CD14-positive monocyte (primary cell): Measurements from ENCODE around the gene LRR1. TPM values are rescaled to one million over a fixed set of nuclear protein-coding genes. Genes with fewer than 3 reads are reported as not detected.
A peak's percentile ranks its signal among the peaks of the same experiment; 100 is the strongest.

ENCODE experiments used
- DNase-seq, 3 donors: peaks; one replicate each; pipeline ENCODE4 v3.0.0-alpha.2; 2011 to 2022
- H2AFZ ChIP-seq: 2 replicates; pipeline ENCODE4 v1.6.0; 2012; ENCODE audit warnings: mild to moderate bottlenecking, low read depth, low read length, inconsistent platforms; ENCODE audit not compliant: insufficient read depth, poor library complexity, severe bottlenecking
- H3K27ac ChIP-seq, 2 donors: 1 replicate in 1 of 2; 2 replicates in 1 of 2; pipeline ENCODE4 v1.5.1; 2012 to 2013; ENCODE audit warnings: low read length in 2 of 2, control low read depth in 1 of 2, inconsistent platforms in 1 of 2, low read depth in 1 of 2, mild to moderate bottlenecking in 1 of 2
- H3K27me3 ChIP-seq, 2 donors: one replicate each; pipeline versions ENCODE4 v1.6.0 to v1.6.1; 2011 to 2013; ENCODE audit warnings: low read length in 2 of 2; ENCODE audit not compliant: control insufficient read depth in 2 of 2, insufficient read depth in 2 of 2
- H3K36me3 ChIP-seq, 2 donors: replicated peaks in 1 of 2; 1 replicate in 1 of 2; 2 replicates in 1 of 2; pipeline versions ENCODE4 v1.5.1 to v1.6.1; 2012 to 2013; ENCODE audit warnings: low read length in 2 of 2, control low read depth in 1 of 2, inconsistent platforms in 1 of 2, mild to moderate bottlenecking in 1 of 2; ENCODE audit not compliant: insufficient read depth in 2 of 2, control insufficient read depth in 1 of 2
- H3K4me1 ChIP-seq, 2 donors: 1 replicate in 1 of 2; 2 replicates in 1 of 2; pipeline versions ENCODE4 v1.5.1 to v1.6.1; 2012 to 2013; ENCODE audit warnings: low read length in 2 of 2, control low read depth in 1 of 2, inconsistent platforms in 1 of 2, mild to moderate bottlenecking in 1 of 2, moderate library complexity in 1 of 2; ENCODE audit not compliant: insufficient read depth in 2 of 2, control insufficient read depth in 1 of 2
- H3K4me2 ChIP-seq: replicated peaks from 2 replicates; pipeline ENCODE3; 2012; ENCODE audit warnings: low read length, moderate library complexity, mild to moderate bottlenecking; ENCODE audit not compliant: poor library complexity, severe bottlenecking; ENCODE audit errors: extremely low read depth
- H3K4me3 ChIP-seq, 3 experiments: fragments of 200-600 bp in 1 of 3; sonication (generic) in 1 of 3; replicated peaks in 1 of 3; 1 replicate in 2 of 3; 2 replicates in 1 of 3; pipeline ENCODE4 v1.5.1; 2011 to 2013; ENCODE audit warnings: low read length in 3 of 3, mild to moderate bottlenecking in 3 of 3, control low read depth in 2 of 3, low read depth in 2 of 3, inconsistent platforms in 1 of 3, moderate library complexity in 1 of 3
- H3K79me2 ChIP-seq: 2 replicates; pipeline ENCODE4 v1.6.0; 2012; ENCODE audit warnings: mild to moderate bottlenecking, control low read depth, inconsistent platforms, low read length, moderate library complexity; ENCODE audit not compliant: insufficient read depth
- H3K9ac ChIP-seq: 2 replicates; pipeline ENCODE4 v1.6.0; 2017; ENCODE audit warnings: low read length, mild to moderate bottlenecking; ENCODE audit not compliant: insufficient read depth, poor library complexity, severe bottlenecking
- H3K9me3 ChIP-seq, 2 donors: replicated peaks in 1 of 2; 1 replicate in 1 of 2; 2 replicates in 1 of 2; pipeline versions ENCODE4 v1.5.1 to v1.6.1; 2012 to 2013; ENCODE audit warnings: low read length in 2 of 2, control low read depth in 1 of 2; ENCODE audit not compliant: control insufficient read depth in 1 of 2, insufficient read depth in 1 of 2
- H4K20me1 ChIP-seq: 2 replicates; pipeline ENCODE4 v1.6.0; 2012; ENCODE audit warnings: mild to moderate bottlenecking, low read length, control low read depth, moderate library complexity; ENCODE audit not compliant: insufficient read depth
- H3K27ac Mint-ChIP-seq, 7 donors: one replicate each; pipeline ENCODE4 v1.8.0; 2020; ENCODE audit warnings: mild to moderate bottlenecking in 7 of 7, mixed read lengths in 7 of 7, moderate library complexity in 6 of 7, inconsistent platforms in 2 of 7
- H3K27me3 Mint-ChIP-seq, 3 donors: one replicate each; pipeline ENCODE4 v1.8.0; 2021 to 2022; ENCODE audit warnings: low read depth in 3 of 3, mild to moderate bottlenecking in 3 of 3, mixed read lengths in 3 of 3, moderate library complexity in 3 of 3, inconsistent platforms in 1 of 3
- H3K36me3 Mint-ChIP-seq, 2 donors: one replicate each; pipeline ENCODE4 v1.8.0; 2020; ENCODE audit warnings: mixed read lengths in 2 of 2, inconsistent platforms in 1 of 2, mild to moderate bottlenecking in 1 of 2
- H3K4me1 Mint-ChIP-seq: one replicate; pipeline ENCODE4 v1.8.0; 2020; ENCODE audit warnings: mild to moderate bottlenecking, mixed read lengths
- H3K4me3 Mint-ChIP-seq, 2 donors: one replicate each; pipeline ENCODE4 v1.8.0; 2020; ENCODE audit warnings: mild to moderate bottlenecking in 2 of 2, mixed read lengths in 2 of 2, moderate library complexity in 1 of 2
- H3K9me3 Mint-ChIP-seq, 7 donors: one replicate each; pipeline ENCODE4 v1.8.0; 2020 to 2022; ENCODE audit warnings: mixed read lengths in 7 of 7, mild to moderate bottlenecking in 6 of 7, moderate library complexity in 6 of 7, inconsistent platforms in 2 of 7
- CTCF ChIP-seq: fragments of 200-600 bp; IDR thresholded peaks from one replicate; pipeline ENCODE4 v1.8.0; 2022; ENCODE audit warnings: antibody characterized with exemption, mild to moderate bottlenecking
- WGBS: methylation state at CpG from one replicate; pipeline ENCODE4 v1.1.5; 2013; ENCODE audit warnings: missing lambda C conversion rate; ENCODE audit not compliant: insufficient coverage; 5-methylcytosine and 5-hydroxymethylcytosine counted together
- intact Hi-C, 2 donors: fragments of 100-400 bp; cut with micrococcal nuclease; formaldehyde crosslinking; loops; one replicate each; pipeline versions ENCODE4 v1.15.0 to v1.15.1; 2023
- polyA plus RNA-seq, 3 donors: library from polyadenylated mRNA; depleted of rRNA in 1 of 3; unstranded in 2 of 3; stranded (reverse) in 1 of 3; fragments of 300-500 nt in 2 of 3; fragments of >200 nt in 1 of 3; fragmentation: Illumina TruSeq in 2 of 3; gene quantifications; 1 replicate in 2 of 3; 2 replicates in 1 of 3; pipeline ENCODE4 v1.2.3, GENCODE V29; 2012 to 2021

Gene LRR1
- polyA plus RNA-seq, 3 donors, result 3.4 to 12.7 (median 10.5) TPM

GRCh38 chr14:49642163-49642562 is 43.4 kb downstream of the LRR1 start:
- H3K4me3 ChIP-seq, result no peak overlapping the region
- H3K4me2 ChIP-seq, result no peak overlapping the region
- no peak overlapping the region for H3K4me3 Mint-ChIP-seq
- no peak for DNase-seq
- no peak overlapping the region for H3K9ac ChIP-seq
- H2AFZ ChIP-seq, result no peak overlapping the region
- H3K4me1 Mint-ChIP-seq, result peaks cover 15% of the 10 kb centered on the region
- TF ChIP-seq CTCF, result no peak
- no peaks in the 10 kb centered on the region for H3K9me3 Mint-ChIP-seq
- intact Hi-C loops, result no loop called here
- H3K36me3 Mint-ChIP-seq, result peaks cover 16 to 17% of the 10 kb centered on the region in 2 donors
- no peak overlapping the region for H3K27ac ChIP-seq
- peaks cover 28% of the 10 kb centered on the region for H4K20me1 ChIP-seq
- H3K27me3 ChIP-seq, result no peaks in the 10 kb centered on the region
- peaks cover 4 to 22% of the 10 kb centered on the region in 2 donors for H3K36me3 ChIP-seq
- H3K27me3 Mint-ChIP-seq, result no peaks in the 10 kb centered on the region
- no peaks in the 10 kb centered on the region for H3K9me3 ChIP-seq
- H3K4me1 ChIP-seq, result no peaks in the 10 kb centered on the region
- H3K27ac Mint-ChIP-seq, result peak overlapping the region in 4 of 7 donors; percentile 0 to 33 (median 14)
- H3K79me2 ChIP-seq, result peaks cover 46% of the 10 kb centered on the region

- Histone ChIP-seq H3K9me3 (no peaks in the 10 kb centered on the region), H3K79me2 (no peaks in the 10 kb centered on the region), H3K27ac (no peak overlapping the region), H3K27me3 (no peaks in the 10 kb centered on the region), H2AFZ (no peak overlapping the region), H3K4me1 (no peaks in the 10 kb centered on the region), H4K20me1 (no peaks in the 10 kb centered on the region), H3K9ac (no peak overlapping the region), H3K4me3 (no peak overlapping the region), H3K4me2 (no peak overlapping the region), H3K36me3 (peaks cover 0 to 4% of the 10 kb centered on the region in 2 donors)
- Mint-ChIP-seq H3K4me3 (no peak overlapping the region), H3K27ac (no peak overlapping the region), H3K4me1 (no peaks in the 10 kb centered on the region), H3K36me3 (peaks cover 0 to 6% of the 10 kb centered on the region in 2 donors), H3K27me3 (peaks cover 0 to 5% (median 0%) of the 10 kb centered on the region in 3 donors), H3K9me3 (peaks cover 0 to 3% (median 0%) of the 10 kb centered on the region in 7 donors)
- TF ChIP-seq CTCF, result no peak
- intact Hi-C loops, result no loop called here
- DNase-seq, result no peak
- WGBS, result no CpG with 5 or more reads among the region's 6 CpGs
These were observed 54.8 kb downstream of the LRR1 start for GRCh38 chr14:49653508-49653907.
